ENCODE measurements around the gene UGT1A10.

DNA sequence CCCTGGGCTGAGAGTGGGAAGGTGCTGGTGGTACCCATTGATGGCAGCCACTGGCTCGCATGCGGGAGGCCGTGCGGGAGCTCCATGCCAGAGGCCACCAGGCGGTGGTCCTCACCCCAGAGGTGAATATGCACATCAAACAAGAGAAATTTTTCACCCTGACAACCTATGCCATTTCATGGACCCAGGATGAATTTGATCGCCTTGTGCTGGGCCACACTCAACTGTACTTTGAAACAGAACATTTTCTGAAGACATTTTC, 111.0 kb downstream of the UGT1A10 start:
- TF ChIP-seq JUN (IDR thresholded peaks at IDR 0.05; ENCODE audit: borderline replicate concordance, insufficient read depth, insufficient read length, low read depth), result no peak
- no peak for TF ChIP-seq CTCF (IDR thresholded peaks at IDR 0.05; ENCODE audit: extremely low read depth in 1 of 2, insufficient read depth in 1 of 2, low read depth in 1 of 2, low read length in 2 of 2)
- TF ChIP-seq, protein P1, sequence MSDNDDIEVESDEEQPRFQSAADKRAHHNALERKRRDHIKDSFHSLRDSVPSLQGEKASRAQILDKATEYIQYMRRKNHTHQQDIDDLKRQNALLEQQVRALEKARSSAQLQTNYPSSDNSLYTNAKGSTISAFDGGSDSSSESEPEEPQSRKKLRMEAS (IDR thresholded peaks at IDR 0.05; ENCODE audit: insufficient read depth, insufficient read length), result no peak
- TF ChIP-seq POLR2A (IDR thresholded peaks at IDR 0.05; ENCODE audit: low read depth, low read length), result no peak
- no peak for TF ChIP-seq EZH2 (IDR thresholded peaks at IDR 0.05; ENCODE audit: borderline replicate concordance, low read depth, low read length, severe bottlenecking)
- no peak for TF ChIP-seq POLR2AphosphoS5 (IDR thresholded peaks at IDR 0.05; ENCODE audit: insufficient read depth, low read depth, low read length)
- TF ChIP-seq MYC (IDR thresholded peaks at IDR 0.05; ENCODE audit: low read depth, low read length), result no peak
